ENCODE measurements around the gene HCRTR1.
A peak's percentile ranks its signal among the peaks of the same experiment; 100 is the strongest.

Gene HCRTR1

DNA sequence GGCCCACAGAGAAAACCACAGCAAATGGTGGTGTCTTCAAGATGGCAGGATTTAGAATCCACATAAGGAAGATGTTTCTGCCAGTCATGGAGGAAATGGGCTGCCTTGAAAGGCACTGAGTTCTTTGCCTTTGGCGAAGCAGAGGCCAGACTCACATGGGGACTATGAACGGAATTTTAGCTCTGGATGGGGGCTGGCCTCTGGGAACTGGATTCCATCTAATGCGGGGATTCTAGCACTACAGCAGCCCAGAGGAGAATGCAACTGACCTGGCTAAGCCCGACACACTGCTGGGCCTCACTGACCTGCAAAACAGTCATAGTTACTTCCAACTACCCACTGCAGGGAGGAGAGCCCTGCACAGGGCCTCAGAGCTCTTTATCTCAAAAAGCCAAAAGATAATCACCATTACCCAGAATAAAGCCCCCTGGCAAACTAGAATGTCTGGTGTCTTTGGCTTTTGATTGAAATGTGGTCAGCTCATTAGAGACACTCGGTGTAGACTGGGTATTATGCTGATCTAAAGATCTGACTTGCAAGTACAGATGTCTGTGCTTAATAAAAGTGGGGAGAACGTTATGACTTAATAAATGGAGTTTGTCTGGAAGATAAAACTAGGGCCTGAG lies 11.6 kb downstream of the HCRTR1 start:
- POLR2A ChIA-PET, result interaction anchor here (1.3 kb wide), 1 partner anchor 16 kb away, joined by 5 read pairs; the partner anchor contains the start of gene PEF1
- Histone ChIP-seq H3K36me3 (ENCODE audit: control insufficient read depth in 2 of 2, insufficient read depth in 1 of 2, low read length in 2 of 2) (peaks cover 0 to 81% of the 10 kb centered on the region in 2 experiments; a peak in 2 of 3 replicates), H3K9me3 (ENCODE audit: control insufficient read depth, insufficient read depth, low read depth, low read length) (no peaks in the 10 kb centered on the region), H3K4me1 (ENCODE audit: control insufficient read depth, insufficient read depth, low read length) (no peaks in the 10 kb centered on the region), H3K27ac (ENCODE audit: extremely low read depth, low read depth, low read length) (no peak overlapping the region), H3K4me3 (ENCODE audit: low read depth, low read length) (no peak overlapping the region)
- no peak for TF ChIP-seq ZNF175 (tag by site-specific recombination; IDR thresholded peaks at IDR 0.05)
- CTCF ChIA-PET, result interaction anchor here (0.6 to 2.3 kb wide), 4 partner anchors 10 to 344 kb away, joined by 3 to 8 read pairs (median 3); partner anchors contain the start of gene PEF1

- CTCF ChIA-PET, result interaction anchor here (0.6 to 2.1 kb wide), 13 partner anchors 10 to 434 kb away, joined by 3 to 18 read pairs (median 4); partner anchors contain the start of genes HCRTR1 and PEF1
- no peak for TF ChIP-seq ZNF692 (tag by site-specific recombination; IDR thresholded peaks at IDR 0.05)
- TF ChIP-seq GLI2 (tag by site-specific recombination; IDR thresholded peaks at IDR 0.05; ENCODE audit: borderline replicate concordance, low read depth), result no peak
- TF ChIP-seq ZNF391 (tag by site-specific recombination; IDR thresholded peaks at IDR 0.05; ENCODE audit: borderline replicate concordance, low read depth), result no peak
- no peaks in the 10 kb centered on the region for H3K9me3 ChIP-seq (ENCODE audit: control insufficient read depth, insufficient read depth, low read depth, low read length)
- H3K4me1 ChIP-seq (ENCODE audit: control insufficient read depth, insufficient read depth, low read length), result no peaks in the 10 kb centered on the region
- no peak overlapping the region for H3K27ac ChIP-seq (ENCODE audit: extremely low read depth, low read depth, low read length)
- H3K4me3 ChIP-seq (ENCODE audit: low read depth, low read length), result no peak overlapping the region
- peaks cover 0 to 83% of the 10 kb centered on the region in 2 experiments; a peak in 2 of 3 replicates for H3K36me3 ChIP-seq (ENCODE audit: control insufficient read depth in 2 of 2, insufficient read depth in 1 of 2, low read length in 2 of 2)
- POLR2A ChIA-PET, result no interaction called here
These were observed 15.2 kb downstream of the HCRTR1 start for GRCh38 chr1:31632649-31633048.

DNA sequence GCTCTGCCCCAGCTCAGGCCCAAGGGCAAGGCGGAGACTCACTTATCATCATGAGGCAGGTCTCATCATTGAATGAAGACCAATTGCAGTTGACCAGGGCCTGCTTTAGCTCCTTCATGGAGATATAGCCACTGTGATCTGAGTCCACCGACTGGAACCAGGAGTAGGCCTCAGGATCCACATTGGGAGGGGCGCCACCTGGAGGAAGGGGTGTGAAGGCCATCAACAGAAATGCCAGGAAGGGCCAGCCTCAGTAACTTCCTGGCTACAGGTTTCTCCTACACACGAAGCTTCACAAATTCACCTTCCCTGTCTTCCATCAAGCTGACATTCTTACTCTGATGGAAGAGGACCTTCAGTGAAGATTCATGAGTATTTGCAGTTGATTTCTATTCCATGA lies 15.6 kb downstream of the HCRTR1 start:
- Histone ChIP-seq H3K27ac (ENCODE audit: extremely low read depth, low read depth, low read length) (no peak overlapping the region), H3K4me1 (ENCODE audit: control insufficient read depth, insufficient read depth, low read length) (no peaks in the 10 kb centered on the region), H3K9me3 (ENCODE audit: control insufficient read depth, insufficient read depth, low read depth, low read length) (no peaks in the 10 kb centered on the region), H3K4me3 (ENCODE audit: low read depth, low read length) (no peak overlapping the region), H3K36me3 (ENCODE audit: control insufficient read depth in 2 of 2, insufficient read depth in 1 of 2, low read length in 2 of 2) (peaks cover 0 to 78% of the 10 kb centered on the region in 2 experiments; a peak in 2 of 3 replicates)
- TF ChIP-seq CTCF (tag by site-specific recombination; IDR thresholded peaks at IDR 0.05), result peak; percentile 69; the same call in 1 of the 2 replicates
- TF ChIP-seq ZNF157 (tag by site-specific recombination; IDR thresholded peaks at IDR 0.05), result no peak
- ChIA-PET CTCF (interaction anchor here (0.7 to 2.1 kb wide), 10 partner anchors 9 to 434 kb away, joined by 3 to 18 read pairs (median 4); partner anchors contain the start of genes HCRTR1 and PEF1), POLR2A (interaction anchor here (0.7 kb wide), 1 partner anchor 84 kb away, joined by 3 read pairs; no protein-coding TSS in a partner anchor)

DNA sequence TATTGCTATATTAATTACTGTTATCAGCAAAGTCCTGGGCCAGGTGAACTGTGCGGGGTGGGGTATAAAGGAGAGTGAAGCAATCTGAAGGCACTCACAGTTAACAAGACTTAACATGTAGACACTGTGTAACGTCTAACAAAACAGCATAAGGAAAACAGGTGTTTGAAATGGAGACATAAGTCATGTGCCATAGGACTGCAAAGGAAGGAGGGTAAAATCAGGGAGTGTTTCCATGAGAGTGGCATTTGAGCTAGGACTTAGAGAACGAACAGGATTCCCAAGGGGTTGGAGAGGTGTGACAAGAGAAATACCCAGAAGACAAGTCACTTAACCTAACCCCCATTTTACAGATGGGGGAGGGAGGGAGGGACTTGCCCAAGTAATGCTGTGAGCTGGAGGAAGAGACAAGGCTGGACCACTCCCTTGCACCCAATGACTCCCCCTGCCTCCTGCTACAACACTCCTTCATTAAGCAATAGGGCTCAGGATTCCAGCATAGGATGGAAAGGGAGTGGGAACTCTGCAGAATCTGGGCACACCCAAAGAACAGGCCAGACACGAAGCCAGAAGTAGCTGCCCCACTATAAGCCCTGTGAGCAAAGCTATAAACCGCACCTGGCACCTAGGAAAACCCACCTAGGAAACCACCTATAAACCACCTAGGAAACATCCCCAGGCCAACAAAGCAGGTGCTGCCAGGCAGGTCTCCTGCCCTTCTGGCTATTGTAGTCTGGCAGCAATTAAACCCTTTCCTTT lies 20.6 kb downstream of the HCRTR1 start:
- H3K4me1 ChIP-seq (ENCODE audit: control insufficient read depth, insufficient read depth, low read length), result peaks cover 5% of the 10 kb centered on the region; the same call in 1 of the 2 replicates
- ChIA-PET CTCF (interaction anchor here (0.7 to 1.7 kb wide), 2 partner anchors 20 to 34 kb away, joined by 4 to 11 read pairs; no protein-coding TSS in a partner anchor), POLR2A (no interaction called here)
- TF ChIP-seq INSM2 (tag by site-specific recombination; IDR thresholded peaks at IDR 0.05) (no peak), KLF17 (tag by site-specific recombination; IDR thresholded peaks at IDR 0.05) (peak; percentile 84)
- H3K9me3 ChIP-seq (ENCODE audit: control insufficient read depth, insufficient read depth, low read depth, low read length), result no peaks in the 10 kb centered on the region
- H3K4me3 ChIP-seq (ENCODE audit: low read depth, low read length), result no peak overlapping the region
- peaks cover 0 to 45% of the 10 kb centered on the region in 2 experiments; a peak in 2 of 3 replicates for H3K36me3 ChIP-seq (ENCODE audit: control insufficient read depth in 2 of 2, insufficient read depth in 1 of 2, low read length in 2 of 2)
- H3K27ac ChIP-seq (ENCODE audit: extremely low read depth, low read depth, low read length), result no peak overlapping the region

Measured in HEK293 (cell line).